Effector memory CD4-positive, alpha-beta T cell (primary cell): ENCODE data around the gene SMAD6.

Experiments used
- DNase-seq, 3 donors: peaks; one replicate each; pipeline ENCODE4 v3.0.0-alpha.2; 2020
- H3K27ac ChIP-seq: 2 replicates; pipeline ENCODE4 v1.7.0; 2013; ENCODE audit warnings: mild to moderate bottlenecking, low read length, moderate library complexity; ENCODE audit not compliant: insufficient read depth, poor library complexity, severe bottlenecking
- H3K27me3 ChIP-seq: replicated peaks from 2 replicates; pipeline ENCODE4 v1.7.0; 2013; ENCODE audit warnings: mild to moderate bottlenecking, low read length; ENCODE audit not compliant: insufficient read depth, control insufficient read depth, poor library complexity, severe bottlenecking
- H3K36me3 ChIP-seq: 2 replicates; pipeline ENCODE4 v1.7.0; 2013; ENCODE audit warnings: mild to moderate bottlenecking, low read length, moderate library complexity; ENCODE audit not compliant: control insufficient read depth, insufficient read depth
- H3K4me1 ChIP-seq: 2 replicates; pipeline ENCODE4 v1.7.0; 2013; ENCODE audit warnings: low read length, mild to moderate bottlenecking; ENCODE audit not compliant: control insufficient read depth, insufficient read depth, poor library complexity, severe bottlenecking
- H3K4me3 ChIP-seq: 2 replicates; pipeline ENCODE4 v1.7.0; 2013; ENCODE audit warnings: low read length, low read depth, mild to moderate bottlenecking; ENCODE audit not compliant: insufficient read depth, poor library complexity, severe bottlenecking
- H3K9me3 ChIP-seq: 2 replicates; pipeline ENCODE4 v1.7.0; 2013; ENCODE audit warnings: mild to moderate bottlenecking, low read length, moderate library complexity; ENCODE audit not compliant: control insufficient read depth

SMAD6 gene

DNA sequence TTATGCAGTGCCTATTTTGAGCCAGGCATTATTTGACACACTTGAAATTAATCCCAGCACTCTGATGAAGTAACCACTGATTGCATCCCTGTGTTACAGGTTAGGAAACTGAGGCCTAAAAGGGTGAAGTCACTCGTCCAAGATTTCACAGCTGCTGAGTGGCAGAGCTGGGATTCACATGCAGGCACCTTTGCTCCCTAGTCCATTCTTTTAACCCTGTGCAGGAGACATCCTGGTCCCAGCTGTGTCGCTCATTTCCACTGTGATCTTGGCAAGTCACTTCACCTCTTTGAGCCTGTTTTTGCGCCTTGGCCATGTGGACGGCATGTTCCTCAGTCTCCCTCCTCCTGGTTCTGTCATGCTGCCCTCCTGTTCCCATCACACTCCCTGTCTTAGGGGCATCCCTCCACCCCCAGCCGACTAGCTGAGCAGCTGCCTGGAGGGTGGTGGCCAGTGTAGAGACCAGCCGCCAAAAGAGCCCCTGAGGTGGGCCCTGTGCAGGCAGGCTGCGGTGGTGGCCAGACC, 70.6 kb downstream of the SMAD6 start:
- no peaks in the 10 kb centered on the region for H3K9me3 ChIP-seq
- no peak for DNase-seq
- no peaks in the 10 kb centered on the region for H3K4me1 ChIP-seq
- H3K36me3 ChIP-seq: no peaks in the 10 kb centered on the region
- no peak overlapping the region for H3K4me3 ChIP-seq
- H3K27me3 ChIP-seq: no peaks in the 10 kb centered on the region
- no peak overlapping the region for H3K27ac ChIP-seq

DNA sequence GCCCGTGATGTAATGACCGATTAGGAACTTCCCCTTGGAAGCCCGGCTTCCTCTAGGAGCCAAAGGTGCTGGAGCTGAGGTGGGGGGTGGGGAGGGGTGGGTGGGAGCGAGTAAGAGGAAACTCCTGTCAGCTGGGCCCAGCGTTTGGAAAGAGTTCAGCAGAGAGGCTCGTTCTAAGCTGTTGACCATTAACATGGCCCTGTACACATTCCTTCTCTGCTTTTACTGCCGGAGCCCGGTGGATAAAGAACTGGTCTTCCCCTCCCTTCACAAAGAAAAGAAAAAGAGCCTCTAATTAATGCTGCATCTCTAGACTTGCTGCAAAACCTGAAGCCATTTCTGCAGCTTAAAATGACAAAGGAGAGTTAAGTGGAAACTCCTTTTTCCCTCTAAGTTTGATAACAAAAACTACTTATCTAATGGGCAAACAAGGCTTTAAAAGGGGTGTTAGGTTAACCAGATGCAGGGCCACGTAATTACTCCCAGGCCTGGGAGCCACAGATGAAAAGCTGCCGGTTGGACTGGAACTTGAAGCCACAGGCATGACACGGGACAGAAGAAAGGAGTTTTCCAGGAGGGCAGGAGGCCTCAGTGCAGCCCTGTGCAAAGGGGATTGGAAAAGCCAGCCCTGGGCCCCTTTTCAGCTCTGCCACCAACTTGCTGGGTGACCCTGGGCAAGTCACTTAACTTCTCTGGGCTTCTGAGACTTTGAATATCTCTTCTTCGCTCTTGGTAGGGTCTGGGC, 71.3 kb downstream of the SMAD6 start:
- Histone ChIP-seq H3K27ac (no peak overlapping the region), H3K27me3 (no peaks in the 10 kb centered on the region), H3K4me3 (no peak overlapping the region), H3K9me3 (no peaks in the 10 kb centered on the region), H3K36me3 (no peaks in the 10 kb centered on the region), H3K4me1 (no peaks in the 10 kb centered on the region)
- no peak for DNase-seq

DNA sequence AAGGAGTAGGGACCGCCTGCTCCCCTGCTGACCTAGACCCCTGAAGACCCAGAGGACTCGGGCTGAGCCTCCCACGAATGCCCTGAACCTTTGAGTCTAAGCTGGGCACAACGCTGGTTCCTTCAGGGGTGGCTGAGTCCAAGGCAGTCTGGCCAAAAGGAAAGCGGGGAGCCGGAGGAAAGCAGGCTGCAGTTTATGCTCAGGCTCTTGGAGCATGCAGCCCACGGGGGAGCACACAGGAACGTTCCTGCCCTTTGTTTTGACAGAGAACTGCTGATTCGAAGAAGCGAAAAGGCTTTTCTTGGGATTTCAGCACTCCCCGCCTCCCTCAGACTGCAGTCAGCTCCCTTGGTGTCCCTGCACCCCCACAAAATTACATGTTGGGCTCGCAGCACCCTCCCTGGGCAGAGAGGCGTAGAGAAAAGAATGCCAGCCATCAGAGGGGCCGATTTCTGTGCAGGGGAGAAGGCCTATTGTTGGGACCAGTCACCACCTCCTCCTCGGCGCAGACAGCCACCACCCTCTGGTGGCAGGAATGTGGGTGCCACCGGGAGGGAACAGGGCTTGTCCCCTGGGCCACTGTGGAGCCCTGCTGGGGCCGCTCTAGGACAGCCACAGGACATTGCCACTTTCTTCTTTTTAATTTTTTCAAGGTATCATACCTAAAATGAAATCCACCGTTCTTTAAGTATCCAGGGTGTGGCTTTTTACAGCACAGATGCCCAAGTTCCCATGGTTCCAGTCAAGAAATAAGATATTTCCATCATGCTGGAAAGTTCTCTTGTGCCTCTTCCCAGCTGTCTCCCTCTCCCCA, 72.2 kb downstream of the SMAD6 start:
- no peak for DNase-seq

DNA sequence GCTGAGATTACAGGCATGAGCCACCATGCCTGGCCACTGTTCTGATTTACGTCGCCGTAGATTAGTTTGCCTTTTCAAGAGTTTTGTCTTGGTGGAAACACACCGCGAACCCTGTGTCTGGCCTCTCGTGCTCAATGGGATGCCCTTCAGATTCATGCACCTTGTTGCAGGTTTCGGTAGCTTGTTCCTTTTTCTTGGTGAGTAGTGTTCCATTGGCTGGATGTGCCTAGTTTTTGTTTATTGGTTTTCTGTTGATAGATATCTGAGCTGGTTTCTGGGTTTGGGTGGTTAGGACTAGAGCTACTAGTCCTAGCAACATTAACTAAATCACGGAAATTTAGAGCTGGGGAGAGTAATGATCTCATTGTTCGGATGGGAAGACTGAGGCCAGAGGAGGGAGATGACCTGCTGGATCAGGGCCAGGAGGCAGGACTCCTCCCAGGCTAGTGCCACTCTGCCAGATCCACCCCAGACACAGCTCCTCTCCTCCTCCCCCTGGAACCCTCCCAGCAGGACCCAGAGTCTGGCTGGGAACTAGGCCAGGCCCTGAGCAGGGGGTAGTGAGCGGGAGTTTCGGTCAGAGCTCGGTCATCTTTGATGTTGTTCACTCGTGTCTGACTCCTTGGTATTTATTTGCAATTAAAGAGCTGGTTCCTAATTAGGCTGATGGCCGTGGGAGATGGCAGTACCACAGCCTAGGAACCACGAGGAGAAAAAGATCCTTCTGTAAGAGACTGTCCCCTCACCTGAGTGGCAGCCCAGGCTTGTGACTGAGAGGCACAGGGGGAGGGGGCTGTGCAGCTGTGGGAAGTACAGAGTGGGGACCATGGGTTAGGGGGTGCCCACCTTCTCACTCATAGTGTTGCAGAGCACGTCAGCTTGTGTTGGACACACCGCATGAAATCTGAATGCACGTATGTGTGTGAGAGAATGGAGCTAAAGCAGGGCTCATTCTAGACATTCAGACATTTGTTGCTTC, 73.4 kb downstream of the SMAD6 start:
- Histone ChIP-seq H3K4me3 (no peak overlapping the region), H3K27me3 (no peaks in the 10 kb centered on the region), H3K36me3 (no peaks in the 10 kb centered on the region), H3K9me3 (no peaks in the 10 kb centered on the region), H3K4me1 (no peaks in the 10 kb centered on the region), H3K27ac (no peak overlapping the region)
- DNase-seq: no peak

More for the DNA sequence above, 72.2 kb downstream of the SMAD6 start:
- Histone ChIP-seq H3K27ac (no peak overlapping the region), H3K4me3 (no peak overlapping the region), H3K36me3 (no peaks in the 10 kb centered on the region), H3K9me3 (no peaks in the 10 kb centered on the region), H3K4me1 (no peaks in the 10 kb centered on the region), H3K27me3 (no peaks in the 10 kb centered on the region)

DNA sequence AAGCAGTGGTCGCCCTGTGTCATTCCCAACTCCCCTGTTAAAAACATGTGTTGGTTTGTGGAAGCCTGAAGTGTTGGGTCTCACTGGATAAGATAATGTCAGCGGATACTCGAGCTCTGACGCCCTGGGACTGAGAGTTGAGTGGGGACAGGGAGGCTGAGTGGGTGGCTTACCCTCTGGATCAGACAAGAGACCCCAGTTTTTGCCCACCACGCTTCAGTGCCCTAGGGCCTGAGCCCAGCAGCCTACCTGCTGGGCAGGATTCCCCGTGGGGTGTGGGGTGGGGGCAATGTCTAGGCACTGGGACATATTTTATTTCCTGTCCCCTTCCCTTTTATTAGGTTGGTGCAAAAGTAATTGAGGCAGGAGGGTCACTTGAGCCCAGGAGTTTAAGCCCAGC, 75.0 kb downstream of the SMAD6 start:
- Histone ChIP-seq H3K9me3 (no peaks in the 10 kb centered on the region), H3K27me3 (no peaks in the 10 kb centered on the region), H3K4me3 (no peak overlapping the region), H3K36me3 (no peaks in the 10 kb centered on the region), H3K4me1 (no peaks in the 10 kb centered on the region), H3K27ac (no peak overlapping the region)
- DNase-seq: no peak

DNA sequence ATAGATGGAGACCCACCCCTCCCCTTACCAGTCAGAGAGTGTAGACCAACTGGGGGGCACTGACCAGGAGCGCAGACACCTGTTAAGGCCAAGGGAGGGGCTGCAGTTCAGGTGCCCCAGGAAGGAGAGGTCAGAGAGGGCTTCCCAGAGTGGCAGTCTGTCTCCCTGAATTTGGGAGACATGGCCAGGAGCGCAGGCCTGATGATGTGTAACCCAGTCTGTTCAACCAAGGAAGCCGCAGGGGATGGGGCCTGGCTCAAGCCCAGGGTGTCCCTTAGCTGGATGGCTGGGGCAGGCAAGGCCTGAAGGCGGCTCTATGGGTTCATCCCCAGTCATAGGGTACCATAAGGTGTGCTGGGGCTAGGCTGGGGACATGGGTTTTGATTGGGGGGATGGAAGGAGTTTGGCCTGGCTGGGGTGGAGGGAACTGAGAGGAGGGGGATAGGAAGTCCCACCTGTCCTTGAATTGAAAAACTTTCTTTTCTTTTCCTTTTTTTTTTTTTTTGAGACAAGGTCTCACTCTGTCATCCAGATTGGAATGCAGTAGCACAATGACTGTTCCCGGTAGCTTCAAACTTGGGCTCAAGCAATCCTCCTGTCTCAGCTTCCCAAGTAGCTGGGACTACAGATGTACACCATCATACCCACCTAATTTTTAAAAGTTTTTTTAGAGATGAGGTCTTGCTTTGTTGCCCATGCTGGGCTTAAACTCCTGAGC, 75.7 kb downstream of the SMAD6 start:
- H3K36me3 ChIP-seq: no peaks in the 10 kb centered on the region
- H3K27me3 ChIP-seq: no peaks in the 10 kb centered on the region
- DNase-seq: no peak
- no peak overlapping the region for H3K27ac ChIP-seq
- H3K4me1 ChIP-seq: no peaks in the 10 kb centered on the region
- no peaks in the 10 kb centered on the region for H3K9me3 ChIP-seq
- no peak overlapping the region for H3K4me3 ChIP-seq

DNA sequence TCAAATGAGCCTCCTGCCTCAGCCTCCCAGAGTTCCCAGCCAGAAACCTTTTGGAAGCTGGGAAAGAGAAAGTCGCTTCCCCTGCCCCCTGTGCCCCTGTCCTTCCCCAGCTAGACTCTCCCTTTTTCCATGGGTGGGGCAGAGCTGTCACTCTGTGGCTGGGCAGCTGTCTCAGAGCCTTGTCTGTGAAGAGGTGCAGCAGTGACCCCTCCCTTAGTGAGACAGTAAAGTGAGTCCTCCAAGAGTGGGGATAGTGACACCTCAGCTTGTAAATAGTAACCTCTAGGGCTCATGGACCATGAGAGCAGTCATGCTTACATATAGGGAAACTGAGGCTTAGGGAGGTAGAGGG, 76.3 kb downstream of the SMAD6 start:
- Histone ChIP-seq H3K27ac (no peak overlapping the region), H3K27me3 (no peaks in the 10 kb centered on the region), H3K4me1 (no peaks in the 10 kb centered on the region), H3K9me3 (no peaks in the 10 kb centered on the region), H3K4me3 (no peak overlapping the region), H3K36me3 (no peaks in the 10 kb centered on the region)
- DNase-seq: no peak

DNA sequence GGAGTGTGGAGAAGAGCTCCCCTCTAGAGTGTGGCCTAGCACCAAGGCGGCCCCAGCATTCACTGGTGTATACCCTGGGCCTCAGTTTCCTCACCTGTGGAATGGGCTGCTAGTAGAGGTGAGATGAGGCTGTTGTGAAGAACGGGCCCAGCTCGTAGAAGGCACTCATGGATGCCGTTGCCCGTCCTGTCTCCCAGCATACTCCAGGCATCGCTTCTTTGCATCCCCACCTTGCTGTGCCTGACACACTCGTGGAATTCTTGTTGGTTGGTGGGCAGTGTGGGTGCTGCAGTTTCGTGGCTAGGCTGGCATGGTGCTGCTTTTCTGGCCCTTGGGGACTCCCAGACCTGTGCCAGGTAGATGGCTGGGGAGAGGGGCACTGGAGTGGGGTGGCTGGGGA, 76.7 kb downstream of the SMAD6 start:
- no peaks in the 10 kb centered on the region for H3K4me1 ChIP-seq
- no peaks in the 10 kb centered on the region for H3K27me3 ChIP-seq
- H3K27ac ChIP-seq: no peak overlapping the region

DNA sequence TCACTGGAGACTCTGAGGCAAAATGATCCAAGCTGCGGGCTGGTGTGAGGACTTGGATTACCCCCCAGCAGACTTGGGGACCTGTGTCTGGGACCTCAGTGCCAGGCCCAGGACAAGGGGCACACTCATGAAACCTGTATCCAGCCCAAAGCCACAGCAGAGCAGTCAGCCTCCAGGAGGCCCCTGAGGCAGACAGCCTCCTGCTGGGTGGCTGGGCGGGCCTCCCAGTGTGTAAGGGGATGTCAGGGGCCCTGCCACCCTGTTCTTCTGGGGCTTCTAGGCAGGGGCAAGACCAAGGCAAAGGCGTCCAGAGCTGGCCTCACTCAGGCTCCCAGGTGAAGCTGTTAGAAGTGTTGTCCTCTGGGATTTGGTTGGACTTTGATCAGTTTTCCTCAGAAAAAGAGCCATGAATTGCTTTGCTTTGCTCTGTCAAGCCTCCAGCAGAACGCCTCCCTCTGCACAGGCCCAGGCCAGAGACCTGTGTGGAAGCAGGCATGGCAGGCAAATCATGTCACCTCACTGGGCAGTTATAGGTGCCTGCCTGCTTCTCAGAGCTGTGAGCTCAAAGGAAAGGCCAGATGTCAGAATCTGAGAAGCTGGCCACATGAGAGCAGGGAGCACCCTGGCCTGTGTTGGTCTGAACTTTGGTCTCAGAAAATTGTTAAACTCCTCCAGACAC, 77.4 kb downstream of the SMAD6 start:
- Histone ChIP-seq H3K27me3 (no peaks in the 10 kb centered on the region), H3K4me1 (no peaks in the 10 kb centered on the region), H3K9me3 (no peaks in the 10 kb centered on the region), H3K27ac (no peak overlapping the region), H3K4me3 (no peak overlapping the region), H3K36me3 (no peaks in the 10 kb centered on the region)
- no peak for DNase-seq

More for the DNA sequence above, 76.7 kb downstream of the SMAD6 start:
- DNase-seq: no peak
- no peaks in the 10 kb centered on the region for H3K36me3 ChIP-seq
- H3K4me3 ChIP-seq: no peak overlapping the region
- H3K9me3 ChIP-seq: no peaks in the 10 kb centered on the region
